BJ (cell line): Measurements from ENCODE around the gene WDR49. TPM values are rescaled to one million over a fixed set of nuclear protein-coding genes. Genes with fewer than 3 reads are reported as not detected.

Experiments used
- CTCF ChIA-PET: fragments of 350-600 bp; formaldehyde crosslinking; extraction: SDS; loops from one replicate; lab custom pipeline; 2021; ENCODE audit warnings: antibody characterized with exemption, inconsistent platforms; lab: Yijun Ruan, JAX
- POLR2A ChIA-PET: fragments of 300-600 bp; sonication (Branson Sonifier 250); formaldehyde crosslinking; extraction: SDS; loops from one replicate; lab custom pipeline; 2021; ENCODE audit warnings: antibody characterized with exemption; lab: Charles Lee
- DNase-seq: peaks from one replicate; pipeline ENCODE4 v3.0.0-alpha.2; 2011; ENCODE audit warnings: low read depth
- H3K27me3 ChIP-seq: 2 replicates; pipeline ENCODE4 v1.6.0; 2011; ENCODE audit warnings: low read length; ENCODE audit not compliant: control insufficient read depth, insufficient read depth
- H3K36me3 ChIP-seq: 2 replicates; pipeline ENCODE4 v1.5.1; 2011; ENCODE audit warnings: low read length; ENCODE audit not compliant: control insufficient read depth, insufficient read depth
- H3K4me3 ChIP-seq: 2 replicates; pipeline ENCODE4 v1.5.1; 2011; ENCODE audit warnings: low read depth, mild to moderate bottlenecking, control low read depth, low read length
- CTCF ChIP-seq: IDR thresholded peaks from 2 replicates; pipeline ENCODE4 v1.5.1; 2011; ENCODE audit warnings: low read depth, mild to moderate bottlenecking, control low read depth, inconsistent platforms, low read length, moderate library complexity; ENCODE audit not compliant: insufficient read depth
- polyA plus RNA-seq: library from polyadenylated mRNA; depleted of rRNA; stranded (reverse); fragments of >200 nt; gene quantifications from 2 replicates; pipeline ENCODE4 v1.2.3, GENCODE V29; 2011

The WDR49 gene
- polyA plus RNA-seq, 1 experiment, result not detected

- H3K36me3 ChIP-seq, result no peaks in the 10 kb centered on the region
- no peaks in the 10 kb centered on the region for H3K27me3 ChIP-seq
- no peak for DNase-seq
- TF ChIP-seq CTCF, result no peak
- H3K4me3 ChIP-seq, result no peak overlapping the region
- CTCF ChIA-PET, result interaction anchor here (1.2 kb wide), 1 partner anchor 25 kb away, joined by 3 read pairs; no protein-coding TSS in a partner anchor
- POLR2A ChIA-PET, result no interaction called here
Measured at GRCh38 chr3:167669699-167670098, 16.0 kb upstream of the WDR49 start.

DNA sequence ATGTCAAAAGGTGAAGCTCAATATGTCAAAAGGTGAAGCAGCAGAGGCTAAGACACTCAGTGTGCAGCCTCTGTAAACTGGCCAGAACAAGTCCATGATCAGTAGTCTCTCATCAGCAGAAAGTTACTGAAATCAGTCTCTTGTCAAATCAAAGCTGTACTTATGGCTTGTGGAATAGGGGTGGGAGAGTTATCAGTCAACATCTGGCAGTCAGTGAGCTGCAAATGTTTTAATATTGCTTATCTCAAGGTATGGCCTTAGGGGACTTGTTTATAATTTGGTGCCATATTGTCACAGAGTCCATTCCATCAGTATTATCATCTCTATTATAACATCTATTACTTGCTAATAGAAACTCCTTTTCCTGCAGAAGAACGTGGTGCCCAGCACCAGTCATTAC lies 14.9 kb upstream of the WDR49 start:
- no peak for DNase-seq
- Histone ChIP-seq H3K36me3 (no peaks in the 10 kb centered on the region), H3K27me3 (no peaks in the 10 kb centered on the region), H3K4me3 (no peak overlapping the region)
- CTCF ChIA-PET, result interaction anchor here (1.3 kb wide), 1 partner anchor 16 kb away, joined by 5 read pairs; no protein-coding TSS in a partner anchor
- TF ChIP-seq CTCF, result no peak
- POLR2A ChIA-PET, result no interaction called here

DNA sequence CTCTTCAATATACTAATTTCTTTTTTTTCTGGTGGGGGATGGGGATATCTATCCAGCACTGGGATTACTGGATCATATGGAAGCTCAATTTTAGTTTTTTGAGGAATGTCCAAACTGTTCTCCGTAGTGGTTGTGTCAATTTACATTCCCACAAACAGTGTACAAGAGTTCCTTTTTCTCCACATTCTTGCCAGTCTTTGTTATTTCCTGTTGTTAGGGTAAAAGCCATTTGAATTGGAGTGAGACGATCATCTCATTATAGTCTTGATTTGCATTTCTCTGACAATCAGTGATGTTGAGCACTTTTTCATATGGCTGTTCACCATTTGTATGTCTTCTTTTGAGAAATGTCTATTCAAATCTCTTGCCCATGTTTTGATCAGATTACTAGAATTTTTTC lies 12.8 kb upstream of the WDR49 start:
- CTCF ChIA-PET, result interaction anchor here (1.6 kb wide), 1 partner anchor 18 kb away, joined by 5 read pairs; no protein-coding TSS in a partner anchor

GRCh38 chr3:167662919-167663400 lies 9.2 kb upstream of the WDR49 start:
- CTCF ChIA-PET, result no interaction called here
- POLR2A ChIA-PET, result no interaction called here
- no peaks in the 10 kb centered on the region for H3K27me3 ChIP-seq
- TF ChIP-seq CTCF, result no peak
- DNase-seq, result no peak
- H3K4me3 ChIP-seq, result no peak overlapping the region
- H3K36me3 ChIP-seq, result no peaks in the 10 kb centered on the region

More for the DNA sequence above, 12.8 kb upstream of the WDR49 start:
- no peak for TF ChIP-seq CTCF
- no peaks in the 10 kb centered on the region for H3K36me3 ChIP-seq
- POLR2A ChIA-PET, result no interaction called here
- DNase-seq, result no peak
- no peak overlapping the region for H3K4me3 ChIP-seq
- no peaks in the 10 kb centered on the region for H3K27me3 ChIP-seq

DNA sequence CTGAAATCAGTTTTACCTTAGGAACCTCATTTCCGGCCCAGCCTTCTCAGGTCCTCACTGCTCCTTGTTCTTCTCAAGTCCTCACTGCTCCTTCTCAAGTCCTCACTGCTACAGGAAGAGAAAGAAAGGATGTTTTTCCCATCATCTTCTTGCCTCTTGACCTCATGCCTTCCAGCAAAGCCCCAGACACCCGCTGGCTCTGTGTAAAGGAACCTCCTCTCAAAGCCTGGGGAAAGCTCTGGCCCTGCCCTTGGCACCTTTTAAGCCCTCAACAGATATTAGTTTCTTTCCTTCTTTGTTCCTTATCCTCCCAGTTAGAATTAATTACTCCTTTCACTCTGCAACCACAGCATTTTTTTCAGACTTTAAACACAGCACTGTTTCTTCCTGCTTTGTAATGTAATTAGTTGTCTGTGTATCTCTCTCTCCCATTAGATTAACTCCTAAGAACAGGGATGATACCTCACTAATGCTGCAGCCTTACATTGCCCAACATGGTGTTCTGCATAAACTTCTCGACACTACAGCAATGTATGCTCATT lies 4.0 kb upstream of the WDR49 start:
- H3K27me3 ChIP-seq, result no peaks in the 10 kb centered on the region
- no peaks in the 10 kb centered on the region for H3K36me3 ChIP-seq
- POLR2A ChIA-PET, result no interaction called here
- CTCF ChIA-PET, result no interaction called here
- no peak overlapping the region for H3K4me3 ChIP-seq
- no peak for TF ChIP-seq CTCF
- DNase-seq, result no peak
